Myocyte (in vitro differentiated cells): ENCODE measurements around the gene NDUFB11. TPM values are rescaled to one million over a fixed set of nuclear protein-coding genes. Genes with fewer than 3 reads are reported as not detected.

ENCODE experiments used
- total RNA-seq: library from RNA; depleted of rRNA; stranded (reverse); fragments of >200 nt; gene quantifications from 2 replicates; pipeline ENCODE4 v1.2.3, GENCODE V29; 2014

Gene NDUFB11
- total RNA-seq, 1 donor from 2014 or later, result 46.6 TPM

Other genes starting within 250 kb of the NDUFB11 start
- 2.2 and 2.8 TPM in 2 replicates for gene JADE3, start 232.3 kb downstream of the NDUFB11 start, total RNA-seq
- not detected in 2 replicates for gene RGN, start 66.3 kb downstream of the NDUFB11 start, total RNA-seq
- 33.6 and 38.1 TPM in 2 replicates for gene RBM10, start 519 bp upstream of the NDUFB11 start, total RNA-seq
- gene UBA1, start 49.1 kb upstream of the NDUFB11 start, total RNA-seq, result 195 and 200 TPM in 2 replicates
- 146 and 151 TPM in 2 replicates for gene CDK16, start 74.0 kb upstream of the NDUFB11 start, total RNA-seq
- gene USP11, start 88.3 kb upstream of the NDUFB11 start, total RNA-seq, result 42.6 and 53.9 TPM in 2 replicates
- gene ZNF157, start 225.9 kb upstream of the NDUFB11 start, total RNA-seq, result 0.08 and 0.47 TPM in 2 replicates